ENCODE results near the gene NAXD. TPM values are rescaled to one million over a fixed set of nuclear protein-coding genes. Genes with fewer than 3 reads are reported as not detected.

The NAXD gene
- total and polyA plus RNA-seq, 12 donors = 48.5 to 107 (median 62.9) TPM

DNA sequence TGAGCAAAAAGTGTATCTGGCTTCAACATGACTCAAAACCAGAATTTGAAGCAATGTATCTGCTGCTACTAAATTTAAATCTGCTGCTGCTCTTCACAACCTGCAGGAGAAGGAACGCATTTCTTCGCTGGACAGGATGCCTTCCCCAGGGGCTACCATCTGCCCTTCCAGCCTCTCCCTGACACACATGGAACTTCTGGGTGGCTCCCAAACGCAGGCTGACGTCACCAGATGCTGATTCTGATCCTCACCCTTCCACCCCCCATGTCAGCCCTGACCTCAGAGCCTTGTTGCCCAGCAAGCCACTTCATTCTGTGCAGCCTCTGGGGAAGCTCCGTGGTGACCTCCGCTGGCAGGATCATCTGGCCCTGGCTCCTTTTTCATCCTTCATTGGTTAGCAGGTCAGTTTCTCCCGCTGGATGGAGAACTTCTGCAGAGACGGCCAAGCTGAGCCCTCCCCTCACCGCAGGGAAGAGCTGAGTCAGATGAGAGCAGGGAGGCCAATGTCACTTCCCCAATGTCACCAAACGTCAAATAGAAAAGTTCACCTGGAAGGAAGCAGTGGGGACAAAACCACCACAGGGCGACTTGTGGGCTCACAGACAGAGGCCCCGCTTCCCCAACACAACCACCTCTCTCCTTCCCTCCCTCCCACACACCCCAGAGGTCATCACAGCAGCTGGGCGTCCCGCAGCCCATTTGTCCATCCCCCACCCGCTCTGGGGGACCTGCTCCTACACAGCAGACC is 39.8 kb upstream of the NAXD start:
- Histone ChIP-seq H3K27ac (peak overlapping the region in 2 of 5 donors; percentile 8 to 38), H3K36me3 (replicated peaks in 1 of 2) (no peaks in the 10 kb centered on the region), H3K4me3 (no peak overlapping the region), H3K9me3 (replicated peaks in 1 of 3) (no peaks in the 10 kb centered on the region), H3K27me3 (no peaks in the 10 kb centered on the region), H3K4me1 (replicated peaks in 1 of 2) (peaks cover 0 to 10% of the 10 kb centered on the region in 2 donors)
- intact Hi-C loops (cut with DNase I) = loop anchor here in 1 of 2 donors (10.0 kb wide), 1 partner anchor 111 kb away; no protein-coding TSS in a partner anchor
- WGBS, 4 donors = 28 to 36% (median 31%) methylated on average over 13 to 15 of the region's 15 CpGs
- TF ChIP-seq, protein P1, sequence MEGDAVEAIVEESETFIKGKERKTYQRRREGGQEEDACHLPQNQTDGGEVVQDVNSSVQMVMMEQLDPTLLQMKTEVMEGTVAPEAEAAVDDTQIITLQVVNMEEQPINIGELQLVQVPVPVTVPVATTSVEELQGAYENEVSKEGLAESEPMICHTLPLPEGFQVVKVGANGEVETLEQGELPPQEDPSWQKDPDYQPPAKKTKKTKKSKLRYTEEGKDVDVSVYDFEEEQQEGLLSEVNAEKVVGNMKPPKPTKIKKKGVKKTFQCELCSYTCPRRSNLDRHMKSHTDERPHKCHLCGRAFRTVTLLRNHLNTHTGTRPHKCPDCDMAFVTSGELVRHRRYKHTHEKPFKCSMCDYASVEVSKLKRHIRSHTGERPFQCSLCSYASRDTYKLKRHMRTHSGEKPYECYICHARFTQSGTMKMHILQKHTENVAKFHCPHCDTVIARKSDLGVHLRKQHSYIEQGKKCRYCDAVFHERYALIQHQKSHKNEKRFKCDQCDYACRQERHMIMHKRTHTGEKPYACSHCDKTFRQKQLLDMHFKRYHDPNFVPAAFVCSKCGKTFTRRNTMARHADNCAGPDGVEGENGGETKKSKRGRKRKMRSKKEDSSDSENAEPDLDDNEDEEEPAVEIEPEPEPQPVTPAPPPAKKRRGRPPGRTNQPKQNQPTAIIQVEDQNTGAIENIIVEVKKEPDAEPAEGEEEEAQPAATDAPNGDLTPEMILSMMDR (IDR thresholded peaks at IDR 0.05) = no peak
- TF ChIP-seq POLR2A (IDR thresholded peaks at IDR 0.05) = no peak
- peak; percentile 69 to 91 (median 82) for DNase-seq

DNA sequence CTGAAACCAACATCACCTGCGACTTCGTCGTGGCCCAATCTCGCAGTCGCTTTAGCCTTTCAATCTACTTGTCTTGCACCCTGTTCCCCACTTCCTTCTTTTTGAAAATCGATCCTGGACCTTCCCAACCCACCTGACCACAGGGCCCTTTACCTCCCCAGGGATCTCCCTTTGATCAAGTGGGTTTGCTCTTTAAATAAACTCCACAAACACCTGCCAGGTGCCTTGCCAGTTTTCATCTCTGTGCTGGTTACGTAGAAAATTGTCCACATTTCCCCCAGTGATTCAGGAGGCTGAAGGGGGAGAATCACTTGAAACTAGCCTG is 39.3 kb upstream of the NAXD start:
- intact Hi-C loops (cut with DNase I) = loop anchor here in 1 of 2 donors (10.0 kb wide), 1 partner anchor 111 kb away; no protein-coding TSS in a partner anchor
- peaks cover 0 to 10% of the 10 kb centered on the region in 2 donors for H3K4me1 ChIP-seq (replicated peaks in 1 of 2)
- no peak overlapping the region for H3K4me3 ChIP-seq
- 74 to 83% (median 79%) methylated on average over 7 of the region's 7 CpGs for WGBS, 4 donors
- no peaks in the 10 kb centered on the region for H3K27me3 ChIP-seq
- H3K9me3 ChIP-seq (replicated peaks in 1 of 3) = no peaks in the 10 kb centered on the region
- no peaks in the 10 kb centered on the region for H3K36me3 ChIP-seq (replicated peaks in 1 of 2)
- no peak for DNase-seq
- no peak for TF ChIP-seq POLR2A (IDR thresholded peaks at IDR 0.05)
- TF ChIP-seq, protein P1 (IDR thresholded peaks at IDR 0.05) = no peak
- H3K27ac ChIP-seq = peak overlapping the region in 1 of 5 donors; percentile 38

DNA sequence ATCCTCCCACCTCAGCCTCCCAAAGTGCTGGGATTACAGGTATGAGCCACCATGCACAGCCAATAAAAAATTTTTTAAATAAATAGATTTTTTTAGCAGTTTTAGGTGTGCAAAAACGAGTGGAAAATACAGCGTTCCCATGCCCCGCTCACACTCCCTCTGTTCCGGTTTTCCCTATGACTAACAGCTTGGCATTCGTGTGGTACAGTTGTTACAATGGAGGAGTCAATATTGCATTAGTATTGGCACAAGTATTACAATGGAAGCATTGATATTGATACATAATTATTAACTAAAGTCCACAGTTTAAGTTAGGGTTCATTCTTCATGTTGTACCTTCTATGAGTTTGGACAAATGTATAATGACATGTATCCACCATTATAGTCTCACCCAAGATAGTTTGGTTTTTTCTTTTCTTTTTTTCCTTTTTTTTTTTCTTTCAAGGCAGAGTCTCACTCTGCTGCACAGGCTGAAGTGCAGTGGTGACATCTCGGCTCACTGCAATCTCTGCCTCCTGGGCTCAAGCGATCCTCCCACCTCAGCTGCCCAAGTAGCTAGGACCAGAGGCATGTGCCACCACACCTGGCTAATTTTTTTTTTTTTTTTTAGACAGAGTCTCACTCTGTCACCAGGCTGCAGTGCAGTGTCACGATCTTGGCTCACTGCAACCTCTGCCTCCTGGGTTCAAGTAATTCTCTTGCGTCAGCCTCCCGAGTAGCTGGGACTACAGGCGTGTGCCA is 38.4 kb upstream of the NAXD start:
- Histone ChIP-seq H3K27me3 (no peaks in the 10 kb centered on the region), H3K27ac (no peak overlapping the region), H3K4me3 (no peak overlapping the region), H3K4me1 (replicated peaks in 1 of 2) (peaks cover 0 to 10% of the 10 kb centered on the region in 2 donors), H3K36me3 (replicated peaks in 1 of 2) (no peaks in the 10 kb centered on the region), H3K9me3 (replicated peaks in 1 of 3) (no peaks in the 10 kb centered on the region)
- TF ChIP-seq POLR2A (IDR thresholded peaks at IDR 0.05) = no peak
- TF ChIP-seq, protein P1 (IDR thresholded peaks at IDR 0.05) = no peak
- 72 to 86% (median 78%) methylated on average over 11 of the region's 11 CpGs for WGBS, 4 donors
- no peak for DNase-seq
- intact Hi-C loops (cut with DNase I) = loop anchor here in 1 of 2 donors (10.0 kb wide), 1 partner anchor 112 kb away; no protein-coding TSS in a partner anchor

DNA sequence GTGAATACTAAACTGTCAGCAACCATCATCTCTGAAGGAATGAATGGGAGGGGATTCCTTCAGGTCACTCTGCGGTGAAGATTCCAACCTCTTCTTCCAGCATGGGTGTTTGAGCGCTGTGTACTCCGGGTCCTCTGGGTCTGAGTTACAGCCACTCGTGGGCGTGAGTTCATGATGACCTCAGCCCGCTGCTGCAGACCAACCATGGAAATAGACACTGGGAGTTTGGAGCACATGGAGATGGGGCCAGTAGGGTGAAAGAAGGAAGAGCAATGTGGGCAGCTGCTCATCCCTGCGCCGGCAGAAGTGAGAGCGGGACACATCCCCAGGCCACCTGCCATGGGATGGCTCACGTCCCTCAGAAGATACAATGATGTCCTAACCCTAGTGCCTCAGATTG is 37.0 kb upstream of the NAXD start:
- Histone ChIP-seq H3K27me3 (no peaks in the 10 kb centered on the region), H3K36me3 (replicated peaks in 1 of 2) (no peaks in the 10 kb centered on the region), H3K27ac (no peak overlapping the region), H3K9me3 (replicated peaks in 1 of 3) (no peaks in the 10 kb centered on the region), H3K4me1 (replicated peaks in 1 of 2) (peaks cover 0 to 10% of the 10 kb centered on the region in 2 donors), H3K4me3 (no peak overlapping the region)
- TF ChIP-seq, protein P1 (IDR thresholded peaks at IDR 0.05) = no peak
- no peak for TF ChIP-seq POLR2A (IDR thresholded peaks at IDR 0.05)
- intact Hi-C loops (cut with DNase I) = loop anchor here in 1 of 2 donors (10.0 kb wide), 1 partner anchor 114 kb away; no protein-coding TSS in a partner anchor
- 76 to 80% (median 79%) methylated on average over 10 of the region's 10 CpGs for WGBS, 4 donors
- no peak for DNase-seq
